Measurements from ENCODE around the gene BCAP29. TPM values are rescaled to one million over a fixed set of nuclear protein-coding genes. Genes with fewer than 3 reads are reported as not detected.

BCAP29 gene
- total RNA-seq, 1 experiment from 2014 or later = 61.5 TPM

DNA sequence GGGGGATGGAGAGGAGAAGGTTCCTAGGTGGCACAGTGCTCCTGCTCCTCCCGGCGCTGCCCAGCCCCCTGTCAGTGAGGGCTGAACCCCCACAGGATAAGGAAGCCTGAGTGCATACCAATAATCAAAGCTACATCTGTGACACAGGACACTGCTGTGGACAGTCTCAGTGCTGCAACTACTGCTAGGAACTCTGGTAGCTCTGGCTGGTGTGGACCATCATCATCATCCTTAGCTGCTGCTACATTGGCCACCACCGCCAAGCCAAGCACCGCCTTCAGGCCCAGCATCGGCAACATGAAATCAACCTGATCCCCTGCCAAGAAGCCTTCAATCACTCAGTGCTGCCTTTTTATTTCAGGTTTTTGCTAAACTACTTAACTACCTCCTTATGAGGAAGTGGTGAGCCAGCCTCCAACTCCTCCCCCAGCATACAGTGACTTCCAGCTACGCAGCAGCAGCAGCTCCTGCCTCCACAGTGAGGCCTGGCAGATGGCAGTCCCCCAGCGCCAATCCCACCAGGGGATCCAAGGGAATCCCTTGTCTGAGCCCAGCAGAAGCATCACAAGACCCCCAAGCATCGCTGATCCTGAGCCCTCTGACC, 48.5 kb downstream of the BCAP29 start:
- no TSS peak for BruUV-seq (replicated peaks)
- DNase-seq (ENCODE audit: unreplicated experiment) = no peak
- Mint-ChIP-seq H3K9me3 (ENCODE audit: unreplicated experiment) (peaks cover 7% of the 10 kb centered on the region), H3K4me1 (ENCODE audit: insufficient read depth, unreplicated experiment) (no peaks in the 10 kb centered on the region), H3K36me3 (ENCODE audit: insufficient read depth, unreplicated experiment) (no peaks in the 10 kb centered on the region), H3K4me3 (ENCODE audit: unreplicated experiment) (no peak overlapping the region), H3K27me3 (ENCODE audit: insufficient read depth, unreplicated experiment) (no peaks in the 10 kb centered on the region), H3K27ac (ENCODE audit: low read depth, unreplicated experiment) (no peak overlapping the region)
- CTCF ChIA-PET = no interaction called here
- intact Hi-C loops (cut with micrococcal nuclease) = no loop called here
- POLR2A ChIA-PET = no interaction called here
- TF ChIP-seq, protein P1, sequence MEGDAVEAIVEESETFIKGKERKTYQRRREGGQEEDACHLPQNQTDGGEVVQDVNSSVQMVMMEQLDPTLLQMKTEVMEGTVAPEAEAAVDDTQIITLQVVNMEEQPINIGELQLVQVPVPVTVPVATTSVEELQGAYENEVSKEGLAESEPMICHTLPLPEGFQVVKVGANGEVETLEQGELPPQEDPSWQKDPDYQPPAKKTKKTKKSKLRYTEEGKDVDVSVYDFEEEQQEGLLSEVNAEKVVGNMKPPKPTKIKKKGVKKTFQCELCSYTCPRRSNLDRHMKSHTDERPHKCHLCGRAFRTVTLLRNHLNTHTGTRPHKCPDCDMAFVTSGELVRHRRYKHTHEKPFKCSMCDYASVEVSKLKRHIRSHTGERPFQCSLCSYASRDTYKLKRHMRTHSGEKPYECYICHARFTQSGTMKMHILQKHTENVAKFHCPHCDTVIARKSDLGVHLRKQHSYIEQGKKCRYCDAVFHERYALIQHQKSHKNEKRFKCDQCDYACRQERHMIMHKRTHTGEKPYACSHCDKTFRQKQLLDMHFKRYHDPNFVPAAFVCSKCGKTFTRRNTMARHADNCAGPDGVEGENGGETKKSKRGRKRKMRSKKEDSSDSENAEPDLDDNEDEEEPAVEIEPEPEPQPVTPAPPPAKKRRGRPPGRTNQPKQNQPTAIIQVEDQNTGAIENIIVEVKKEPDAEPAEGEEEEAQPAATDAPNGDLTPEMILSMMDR (IDR thresholded peaks at IDR 0.05; ENCODE audit: unreplicated experiment) = no peak

DNA sequence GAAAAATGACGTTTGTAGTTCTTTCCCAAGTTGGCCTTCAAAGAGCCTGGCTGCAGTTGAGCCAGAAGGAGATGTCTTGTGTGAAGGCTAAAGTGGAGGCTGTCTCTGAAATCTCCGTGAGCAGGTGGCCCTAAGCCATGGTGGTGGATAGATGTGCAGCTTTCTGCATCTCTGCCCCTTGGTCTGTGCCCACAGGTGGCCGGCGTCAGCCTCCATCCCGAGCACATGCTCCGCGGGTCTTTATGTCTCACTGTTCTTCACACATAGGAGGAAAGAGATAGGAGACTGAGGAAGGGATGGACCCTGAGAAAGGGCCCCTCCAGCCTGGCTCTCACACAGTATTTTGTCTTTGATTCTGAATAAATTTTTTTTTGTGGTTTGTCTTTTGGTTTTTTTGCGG, 50.3 kb downstream of the BCAP29 start:
- TF ChIP-seq, protein P1 (IDR thresholded peaks at IDR 0.05; ENCODE audit: unreplicated experiment) = no peak
- Mint-ChIP-seq H3K27me3 (ENCODE audit: insufficient read depth, unreplicated experiment) (no peaks in the 10 kb centered on the region), H3K36me3 (ENCODE audit: insufficient read depth, unreplicated experiment) (no peaks in the 10 kb centered on the region), H3K4me1 (ENCODE audit: insufficient read depth, unreplicated experiment) (no peaks in the 10 kb centered on the region), H3K4me3 (ENCODE audit: unreplicated experiment) (no peak overlapping the region), H3K27ac (ENCODE audit: low read depth, unreplicated experiment) (no peak overlapping the region), H3K9me3 (ENCODE audit: unreplicated experiment) (peaks cover 7% of the 10 kb centered on the region)
- intact Hi-C loops (cut with micrococcal nuclease) = no loop called here
- BruUV-seq (replicated peaks) = no TSS peak
- ChIA-PET CTCF (no interaction called here), POLR2A (no interaction called here)
- no peak for DNase-seq (ENCODE audit: unreplicated experiment)

DNA sequence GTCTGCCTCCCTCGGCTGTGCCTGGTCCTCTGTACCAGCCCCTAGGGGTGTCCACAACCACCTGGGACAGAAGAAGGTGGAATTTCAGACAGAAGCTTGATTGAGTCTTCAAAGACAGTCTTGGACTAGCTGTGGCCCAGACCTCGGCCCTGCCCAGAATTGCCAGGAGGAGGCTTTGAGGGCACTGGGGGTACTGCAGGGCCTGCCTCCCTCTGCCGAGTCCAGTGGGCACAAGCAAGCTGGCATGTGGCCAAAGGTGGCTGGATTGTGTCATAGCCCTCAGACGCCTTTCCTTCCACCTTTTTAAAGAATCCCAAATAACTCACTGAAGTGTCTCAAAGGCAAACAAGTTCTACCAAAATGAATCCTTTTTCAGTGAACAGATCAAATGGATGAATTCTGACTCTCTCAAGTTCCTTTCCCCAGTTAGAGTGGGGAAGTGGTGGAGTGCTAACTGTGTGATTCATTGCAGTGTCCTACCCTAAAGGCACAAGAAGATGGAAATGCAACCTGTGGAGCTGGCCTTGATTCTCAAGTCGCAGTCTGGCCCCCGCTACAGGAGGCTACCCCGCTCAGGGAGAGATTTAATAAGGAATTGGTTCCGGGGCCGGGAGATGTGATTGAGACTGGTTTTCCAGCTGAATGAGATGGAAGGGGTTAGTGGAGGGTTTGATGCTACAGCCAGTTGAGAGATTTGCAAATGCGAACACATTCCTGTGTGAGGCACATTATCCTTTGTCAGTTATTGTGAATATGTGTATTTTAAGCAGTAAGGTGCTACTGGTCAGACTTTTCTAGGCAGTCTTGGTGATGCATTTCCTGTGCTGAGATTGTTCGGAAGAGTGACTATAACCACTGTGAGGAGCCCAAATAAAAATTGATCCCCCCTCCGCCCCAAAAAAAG, 51.8 kb downstream of the BCAP29 start:
- H3K27me3 Mint-ChIP-seq (ENCODE audit: insufficient read depth, unreplicated experiment) = no peaks in the 10 kb centered on the region
- peak; percentile 3 for DNase-seq (ENCODE audit: unreplicated experiment)
- BruUV-seq (replicated peaks) = no TSS peak
- peaks cover 4% of the 10 kb centered on the region for H3K9me3 Mint-ChIP-seq (ENCODE audit: unreplicated experiment)
- POLR2A ChIA-PET = no interaction called here
- no peak overlapping the region for H3K4me3 Mint-ChIP-seq (ENCODE audit: unreplicated experiment)
- no peaks in the 10 kb centered on the region for H3K36me3 Mint-ChIP-seq (ENCODE audit: insufficient read depth, unreplicated experiment)
- CTCF ChIA-PET = interaction anchor here (0.6 kb wide), 1 partner anchor 60 kb away, joined by 4 read pairs; no protein-coding TSS in a partner anchor
- TF ChIP-seq, protein P1 (IDR thresholded peaks at IDR 0.05; ENCODE audit: unreplicated experiment) = no peak
- no peaks in the 10 kb centered on the region for H3K4me1 Mint-ChIP-seq (ENCODE audit: insufficient read depth, unreplicated experiment)
- H3K27ac Mint-ChIP-seq (ENCODE audit: low read depth, unreplicated experiment) = no peak overlapping the region
- intact Hi-C loops (cut with micrococcal nuclease) = no loop called here

DNA sequence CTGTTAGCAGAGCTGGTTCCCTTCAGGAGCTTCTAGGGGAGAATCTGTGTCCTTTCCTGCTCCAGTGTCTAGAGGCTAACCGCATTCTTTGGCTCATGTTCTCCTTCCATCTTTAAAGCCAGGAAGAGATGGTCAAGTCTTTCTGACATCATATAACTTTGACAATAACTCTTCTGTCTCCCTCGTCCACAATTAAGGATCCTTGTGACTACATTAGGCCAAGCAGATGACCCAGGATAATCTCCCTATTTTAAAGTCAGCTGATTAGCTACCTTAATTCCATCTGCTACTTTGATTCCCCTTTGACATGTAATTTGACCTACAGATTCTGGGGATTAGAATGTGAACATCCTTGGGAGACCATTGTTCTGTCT, 52.4 kb downstream of the BCAP29 start:
- Mint-ChIP-seq H3K4me3 (ENCODE audit: unreplicated experiment) (no peak overlapping the region), H3K27ac (ENCODE audit: low read depth, unreplicated experiment) (no peak overlapping the region), H3K4me1 (ENCODE audit: insufficient read depth, unreplicated experiment) (no peaks in the 10 kb centered on the region), H3K9me3 (ENCODE audit: unreplicated experiment) (no peaks in the 10 kb centered on the region), H3K36me3 (ENCODE audit: insufficient read depth, unreplicated experiment) (no peaks in the 10 kb centered on the region), H3K27me3 (ENCODE audit: insufficient read depth, unreplicated experiment) (no peaks in the 10 kb centered on the region)
- BruUV-seq (replicated peaks) = no TSS peak
- CTCF ChIA-PET = interaction anchor here (0.6 kb wide), 1 partner anchor 61 kb away, joined by 4 read pairs; no protein-coding TSS in a partner anchor
- no peak for DNase-seq (ENCODE audit: unreplicated experiment)
- POLR2A ChIA-PET = no interaction called here
- TF ChIP-seq, protein P1 (IDR thresholded peaks at IDR 0.05; ENCODE audit: unreplicated experiment) = no peak
- intact Hi-C loops (cut with micrococcal nuclease) = no loop called here
